K562 (cell line): ENCODE results near the gene TP53I13. TPM values are rescaled to one million over a fixed set of nuclear protein-coding genes. Genes with fewer than 3 reads are reported as not detected.
A peak's percentile ranks its signal among the peaks of the same experiment; 100 is the strongest.

Experiments
- ESRRB ChIP-seq: fragments of 250-450 bp; sonication (Bioruptor Pico); IDR thresholded peaks from 2 replicates; pipeline ENCODE4 v1.5.0; 2020; ENCODE audit warnings: mild to moderate bottlenecking, moderate library complexity, borderline replicate concordance
- HMG20A ChIP-seq: fragments of 450-650 bp; formaldehyde crosslinking; conservative IDR thresholded peaks from 2 replicates; pipeline ENCODE4 v1.4.0; 2020; ENCODE audit warnings: mild to moderate bottlenecking, mixed read lengths
- MIER1 ChIP-seq: fragments of 450-650 bp; IDR thresholded peaks from 2 replicates; pipeline ENCODE4 v1.6.1; 2016; ENCODE audit warnings: antibody characterized with exemption, mild to moderate bottlenecking, low read depth
- NCOA4 ChIP-seq: fragments of 450-650 bp; IDR thresholded peaks from 2 replicates; pipeline ENCODE4 v1.6.1; 2018; ENCODE audit warnings: mild to moderate bottlenecking; ENCODE audit not compliant: partially characterized antibody
- XRCC5 ChIP-seq: fragments of 200-400 bp; formaldehyde crosslinking; IDR thresholded peaks from 2 replicates; pipeline ENCODE4 v1.6.1; 2017; ENCODE audit warnings: low read depth, mild to moderate bottlenecking, low read length
- ZNF197 ChIP-seq: fragments of 200-800 bp; sonication (Bioruptor generic); IDR thresholded peaks from 2 replicates; pipeline ENCODE4 v1.6.1; 2016; ENCODE audit warnings: low read depth, missing genetic modification characterization, missing compliant biosample characterization
- ZNF384 ChIP-seq: IDR thresholded peaks from 2 replicates; pipeline ENCODE4 v1.6.1; 2012; ENCODE audit warnings: low read depth, low read length, improper control_type of control experiment
- ZNF583 ChIP-seq: fragments of 250-450 bp; sonication (Bioruptor Pico); IDR thresholded peaks from 2 replicates; pipeline ENCODE4 v1.4.0; 2020
- ZNF696 ChIP-seq: fragments of 250-450 bp; sonication (Bioruptor Pico); conservative IDR thresholded peaks from 2 replicates; pipeline ENCODE4 v1.4.0; 2020; ENCODE audit warnings: mild to moderate bottlenecking, moderate library complexity
- ZNF785 ChIP-seq: fragments of 250-450 bp; sonication (Bioruptor Pico); IDR thresholded peaks from 2 replicates; pipeline ENCODE4 v1.4.0; 2020; ENCODE audit warnings: mild to moderate bottlenecking
- polyA plus RNA-seq, 8 experiments: library from polyadenylated mRNA; depleted of rRNA in 4 of 8; stranded (reverse) in 5 of 8; unstranded in 3 of 8; fragments of >200 nt; fragmentation: Nextera tagmentation in 2 of 8; fragmentation: Illumina TruSeq in 1 of 8; extraction: Ambion mirVana in 2 of 8; extraction: Trizol in 1 of 8; gene quantifications; 2 replicates each; pipeline versions ENCODE4 v1.2.1 to v1.2.3, GENCODE V29; 2011 to 2014; ENCODE audit warnings: inconsistent platforms in 1 of 8, missing spikeins in 1 of 8
- total RNA-seq, 7 experiments: library from RNA; depleted of rRNA in 6 of 7; stranded (reverse); fragments of >200 nt in 6 of 7; fragmentation: Illumina TruSeq in 2 of 7; extraction: Trizol in 2 of 7; gene quantifications; 2 replicates each; pipeline versions ENCODE4 v1.2.1 to v1.2.3, GENCODE V29; 2011 to 2021; ENCODE audit warnings: low replicate concordance in 1 of 7
- TF ChIP-seq, protein P1 (sequence below): fragments of 450-650 bp; formaldehyde crosslinking; IDR thresholded peaks from 2 replicates; pipeline ENCODE4 v1.4.0; 2022; ENCODE audit warnings: missing genetic modification characterization
- TF ChIP-seq, protein P2 (sequence below): fragments of 450-650 bp; IDR thresholded peaks from 2 replicates; pipeline ENCODE4 v1.6.1; 2016; ENCODE audit warnings: mild to moderate bottlenecking, moderate library complexity
- TF ChIP-seq, protein P3 (sequence below), 2 experiments: IDR thresholded peaks; 2 replicates each; pipeline ENCODE4 v1.6.1; 2011; ENCODE audit warnings: borderline replicate concordance in 1 of 2, control low read depth in 1 of 2, low read depth in 1 of 2, low read length in 1 of 2, mild to moderate bottlenecking in 1 of 2, mixed read lengths in 1 of 2, moderate library complexity in 1 of 2; ENCODE audit not compliant: insufficient read depth in 1 of 2, insufficient read length in 1 of 2, poor library complexity in 1 of 2, severe bottlenecking in 1 of 2; ENCODE audit errors: extremely low read depth in 1 of 2

Gene TP53I13
- total and polyA plus RNA-seq, 9 of the 15 experiments (the other 6 are each of a cell fraction or from before 2014, with no cell fraction given), result 0.08 to 28.3 (median 9.1) TPM

DNA sequence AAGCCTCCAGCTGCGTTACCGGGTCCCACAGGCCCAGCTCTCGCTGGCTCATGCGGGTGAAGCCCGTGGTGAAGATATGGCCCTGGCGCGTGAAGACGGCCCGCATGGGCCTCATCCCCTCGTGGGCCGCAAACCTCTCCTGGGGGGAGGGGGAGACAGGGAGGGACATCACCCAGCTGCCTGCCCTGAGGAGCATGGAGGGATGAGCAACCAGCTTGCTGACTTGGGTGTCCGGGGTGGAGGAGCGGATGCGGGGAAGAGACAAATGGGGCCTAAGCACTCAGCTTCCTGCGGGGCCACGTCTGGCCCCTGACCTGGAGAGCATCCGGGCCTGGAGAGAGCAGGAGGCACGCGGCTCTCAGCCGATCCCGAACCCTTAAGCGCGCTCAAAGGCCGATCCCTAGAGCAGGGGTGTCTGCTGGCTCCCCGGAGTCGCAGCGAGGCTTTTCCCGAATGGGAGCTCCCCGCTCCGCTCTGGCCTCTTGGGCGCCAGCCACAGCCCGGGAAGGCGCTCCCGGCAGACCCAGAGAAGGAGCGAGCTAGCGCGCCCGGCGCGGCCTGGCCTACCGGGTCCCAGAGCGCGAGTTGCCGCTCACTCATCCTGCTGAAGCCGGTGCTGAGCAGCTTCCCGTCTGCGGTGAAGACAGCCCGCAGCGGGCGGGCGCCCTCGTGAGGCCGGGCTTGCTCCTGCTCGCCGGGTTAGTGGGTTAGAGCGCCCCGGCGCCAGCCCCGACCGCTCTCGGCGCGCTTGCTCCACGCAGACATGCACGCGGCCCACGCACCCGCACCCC, 49.2 kb downstream of the TP53I13 start (continued):
- no peak for TF ChIP-seq ZNF384
- TF ChIP-seq, protein P1, sequence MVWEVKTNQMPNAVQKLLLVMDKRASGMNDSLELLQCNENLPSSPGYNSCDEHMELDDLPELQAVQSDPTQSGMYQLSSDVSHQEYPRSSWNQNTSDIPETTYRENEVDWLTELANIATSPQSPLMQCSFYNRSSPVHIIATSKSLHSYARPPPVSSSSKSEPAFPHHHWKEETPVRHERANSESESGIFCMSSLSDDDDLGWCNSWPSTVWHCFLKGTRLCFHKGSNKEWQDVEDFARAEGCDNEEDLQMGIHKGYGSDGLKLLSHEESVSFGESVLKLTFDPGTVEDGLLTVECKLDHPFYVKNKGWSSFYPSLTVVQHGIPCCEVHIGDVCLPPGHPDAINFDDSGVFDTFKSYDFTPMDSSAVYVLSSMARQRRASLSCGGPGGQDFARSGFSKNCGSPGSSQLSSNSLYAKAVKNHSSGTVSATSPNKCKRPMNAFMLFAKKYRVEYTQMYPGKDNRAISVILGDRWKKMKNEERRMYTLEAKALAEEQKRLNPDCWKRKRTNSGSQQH (CRISPR knock-in tag), result no peak
- TF ChIP-seq MIER1, result no peak
- no peak for TF ChIP-seq HMG20A (CRISPR knock-in tag)
- TF ChIP-seq ZNF785, result no peak
- no peak for TF ChIP-seq ZNF197 (CRISPR knock-in tag)
- no peak for TF ChIP-seq ZNF696 (CRISPR knock-in tag)
- TF ChIP-seq XRCC5, result peak; percentile 76; the same call in 1 of the 2 replicates
- no peak for TF ChIP-seq ZNF583 (CRISPR knock-in tag)
- no peak for TF ChIP-seq NCOA4
- no peak for TF ChIP-seq ESRRB (CRISPR knock-in tag)
- TF ChIP-seq, protein P2, sequence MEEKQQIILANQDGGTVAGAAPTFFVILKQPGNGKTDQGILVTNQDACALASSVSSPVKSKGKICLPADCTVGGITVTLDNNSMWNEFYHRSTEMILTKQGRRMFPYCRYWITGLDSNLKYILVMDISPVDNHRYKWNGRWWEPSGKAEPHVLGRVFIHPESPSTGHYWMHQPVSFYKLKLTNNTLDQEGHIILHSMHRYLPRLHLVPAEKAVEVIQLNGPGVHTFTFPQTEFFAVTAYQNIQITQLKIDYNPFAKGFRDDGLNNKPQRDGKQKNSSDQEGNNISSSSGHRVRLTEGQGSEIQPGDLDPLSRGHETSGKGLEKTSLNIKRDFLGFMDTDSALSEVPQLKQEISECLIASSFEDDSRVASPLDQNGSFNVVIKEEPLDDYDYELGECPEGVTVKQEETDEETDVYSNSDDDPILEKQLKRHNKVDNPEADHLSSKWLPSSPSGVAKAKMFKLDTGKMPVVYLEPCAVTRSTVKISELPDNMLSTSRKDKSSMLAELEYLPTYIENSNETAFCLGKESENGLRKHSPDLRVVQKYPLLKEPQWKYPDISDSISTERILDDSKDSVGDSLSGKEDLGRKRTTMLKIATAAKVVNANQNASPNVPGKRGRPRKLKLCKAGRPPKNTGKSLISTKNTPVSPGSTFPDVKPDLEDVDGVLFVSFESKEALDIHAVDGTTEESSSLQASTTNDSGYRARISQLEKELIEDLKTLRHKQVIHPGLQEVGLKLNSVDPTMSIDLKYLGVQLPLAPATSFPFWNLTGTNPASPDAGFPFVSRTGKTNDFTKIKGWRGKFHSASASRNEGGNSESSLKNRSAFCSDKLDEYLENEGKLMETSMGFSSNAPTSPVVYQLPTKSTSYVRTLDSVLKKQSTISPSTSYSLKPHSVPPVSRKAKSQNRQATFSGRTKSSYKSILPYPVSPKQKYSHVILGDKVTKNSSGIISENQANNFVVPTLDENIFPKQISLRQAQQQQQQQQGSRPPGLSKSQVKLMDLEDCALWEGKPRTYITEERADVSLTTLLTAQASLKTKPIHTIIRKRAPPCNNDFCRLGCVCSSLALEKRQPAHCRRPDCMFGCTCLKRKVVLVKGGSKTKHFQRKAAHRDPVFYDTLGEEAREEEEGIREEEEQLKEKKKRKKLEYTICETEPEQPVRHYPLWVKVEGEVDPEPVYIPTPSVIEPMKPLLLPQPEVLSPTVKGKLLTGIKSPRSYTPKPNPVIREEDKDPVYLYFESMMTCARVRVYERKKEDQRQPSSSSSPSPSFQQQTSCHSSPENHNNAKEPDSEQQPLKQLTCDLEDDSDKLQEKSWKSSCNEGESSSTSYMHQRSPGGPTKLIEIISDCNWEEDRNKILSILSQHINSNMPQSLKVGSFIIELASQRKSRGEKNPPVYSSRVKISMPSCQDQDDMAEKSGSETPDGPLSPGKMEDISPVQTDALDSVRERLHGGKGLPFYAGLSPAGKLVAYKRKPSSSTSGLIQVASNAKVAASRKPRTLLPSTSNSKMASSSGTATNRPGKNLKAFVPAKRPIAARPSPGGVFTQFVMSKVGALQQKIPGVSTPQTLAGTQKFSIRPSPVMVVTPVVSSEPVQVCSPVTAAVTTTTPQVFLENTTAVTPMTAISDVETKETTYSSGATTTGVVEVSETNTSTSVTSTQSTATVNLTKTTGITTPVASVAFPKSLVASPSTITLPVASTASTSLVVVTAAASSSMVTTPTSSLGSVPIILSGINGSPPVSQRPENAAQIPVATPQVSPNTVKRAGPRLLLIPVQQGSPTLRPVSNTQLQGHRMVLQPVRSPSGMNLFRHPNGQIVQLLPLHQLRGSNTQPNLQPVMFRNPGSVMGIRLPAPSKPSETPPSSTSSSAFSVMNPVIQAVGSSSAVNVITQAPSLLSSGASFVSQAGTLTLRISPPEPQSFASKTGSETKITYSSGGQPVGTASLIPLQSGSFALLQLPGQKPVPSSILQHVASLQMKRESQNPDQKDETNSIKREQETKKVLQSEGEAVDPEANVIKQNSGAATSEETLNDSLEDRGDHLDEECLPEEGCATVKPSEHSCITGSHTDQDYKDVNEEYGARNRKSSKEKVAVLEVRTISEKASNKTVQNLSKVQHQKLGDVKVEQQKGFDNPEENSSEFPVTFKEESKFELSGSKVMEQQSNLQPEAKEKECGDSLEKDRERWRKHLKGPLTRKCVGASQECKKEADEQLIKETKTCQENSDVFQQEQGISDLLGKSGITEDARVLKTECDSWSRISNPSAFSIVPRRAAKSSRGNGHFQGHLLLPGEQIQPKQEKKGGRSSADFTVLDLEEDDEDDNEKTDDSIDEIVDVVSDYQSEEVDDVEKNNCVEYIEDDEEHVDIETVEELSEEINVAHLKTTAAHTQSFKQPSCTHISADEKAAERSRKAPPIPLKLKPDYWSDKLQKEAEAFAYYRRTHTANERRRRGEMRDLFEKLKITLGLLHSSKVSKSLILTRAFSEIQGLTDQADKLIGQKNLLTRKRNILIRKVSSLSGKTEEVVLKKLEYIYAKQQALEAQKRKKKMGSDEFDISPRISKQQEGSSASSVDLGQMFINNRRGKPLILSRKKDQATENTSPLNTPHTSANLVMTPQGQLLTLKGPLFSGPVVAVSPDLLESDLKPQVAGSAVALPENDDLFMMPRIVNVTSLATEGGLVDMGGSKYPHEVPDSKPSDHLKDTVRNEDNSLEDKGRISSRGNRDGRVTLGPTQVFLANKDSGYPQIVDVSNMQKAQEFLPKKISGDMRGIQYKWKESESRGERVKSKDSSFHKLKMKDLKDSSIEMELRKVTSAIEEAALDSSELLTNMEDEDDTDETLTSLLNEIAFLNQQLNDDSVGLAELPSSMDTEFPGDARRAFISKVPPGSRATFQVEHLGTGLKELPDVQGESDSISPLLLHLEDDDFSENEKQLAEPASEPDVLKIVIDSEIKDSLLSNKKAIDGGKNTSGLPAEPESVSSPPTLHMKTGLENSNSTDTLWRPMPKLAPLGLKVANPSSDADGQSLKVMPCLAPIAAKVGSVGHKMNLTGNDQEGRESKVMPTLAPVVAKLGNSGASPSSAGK, result peak; percentile 89
- TF ChIP-seq, protein P3, sequence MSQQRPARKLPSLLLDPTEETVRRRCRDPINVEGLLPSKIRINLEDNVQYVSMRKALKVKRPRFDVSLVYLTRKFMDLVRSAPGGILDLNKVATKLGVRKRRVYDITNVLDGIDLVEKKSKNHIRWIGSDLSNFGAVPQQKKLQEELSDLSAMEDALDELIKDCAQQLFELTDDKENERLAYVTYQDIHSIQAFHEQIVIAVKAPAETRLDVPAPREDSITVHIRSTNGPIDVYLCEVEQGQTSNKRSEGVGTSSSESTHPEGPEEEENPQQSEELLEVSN (IDR thresholded peaks at IDR 0.05; ENCODE audit: borderline replicate concordance in 1 of 2, extremely low read depth in 1 of 2, insufficient read depth in 1 of 2, insufficient read length in 1 of 2, low read depth in 1 of 2, low read length in 1 of 2, poor library complexity in 1 of 2, severe bottlenecking in 1 of 2), result peak; percentile 81 to 97
